MCF 10A (cell line): ENCODE results near the gene PGR. TPM values are rescaled to one million over a fixed set of nuclear protein-coding genes. Genes with fewer than 3 reads are reported as not detected.

Experiments
- BruUV-seq: library from RNA; stranded (reverse); fragments of 400-500 nt; replicated peaks from 2 replicates; lab custom pipeline; 2021; lab: Mats Ljungman, UMichigan
- CTCF ChIA-PET: fragments of 300-600 bp; sonication (Branson Sonifier 250); formaldehyde crosslinking; extraction: SDS; loops from one replicate; lab custom pipeline; 2021; ENCODE audit warnings: antibody characterized with exemption, inconsistent platforms; lab: Yijun Ruan, JAX
- POLR2A ChIA-PET: fragments of 300-600, 350-650 bp; sonication (Branson Sonifier 250); formaldehyde crosslinking; extraction: SDS; loops from one replicate; lab custom pipeline; 2020; ENCODE audit warnings: antibody characterized with exemption, inconsistent platforms; lab: Yijun Ruan, JAX
- DNase-seq: peaks from one replicate; pipeline ENCODE4 v3.0.0-alpha.2; 2018; ENCODE audit not compliant: unreplicated experiment
- H3K27ac Mint-ChIP-seq: one replicate; pipeline ENCODE4 v1.8.0; 2022; ENCODE audit warnings: mild to moderate bottlenecking, low read depth, mixed read lengths; ENCODE audit not compliant: unreplicated experiment
- H3K27me3 Mint-ChIP-seq: one replicate; pipeline ENCODE4 v1.8.0; 2022; ENCODE audit warnings: mixed read lengths; ENCODE audit not compliant: insufficient read depth, unreplicated experiment
- H3K36me3 Mint-ChIP-seq: one replicate; pipeline ENCODE4 v1.8.0; 2022; ENCODE audit warnings: mild to moderate bottlenecking, moderate library complexity, mixed read lengths; ENCODE audit not compliant: insufficient read depth, unreplicated experiment
- H3K4me1 Mint-ChIP-seq: one replicate; pipeline ENCODE4 v1.8.0; 2022; ENCODE audit warnings: mixed read lengths; ENCODE audit not compliant: insufficient read depth, unreplicated experiment
- H3K4me3 Mint-ChIP-seq: one replicate; pipeline ENCODE4 v1.8.0; 2022; ENCODE audit warnings: mild to moderate bottlenecking, moderate library complexity, mixed read lengths; ENCODE audit not compliant: unreplicated experiment
- H3K9me3 Mint-ChIP-seq: one replicate; pipeline ENCODE4 v1.8.0; 2022; ENCODE audit warnings: mixed read lengths; ENCODE audit not compliant: unreplicated experiment
- CTCF ChIP-seq: fragments of 200-600 bp; IDR thresholded peaks from one replicate; pipeline ENCODE4 v1.8.0; 2022; ENCODE audit warnings: antibody characterized with exemption, mild to moderate bottlenecking; ENCODE audit not compliant: unreplicated experiment
- intact Hi-C: fragments of 100-400 bp; cut with micrococcal nuclease; formaldehyde crosslinking; loops from 2 replicates; pipeline ENCODE4 v1.14.1; 2022
- total RNA-seq: library from RNA; stranded (reverse); gene quantifications from 2 replicates; pipeline ENCODE4 v1.2.3, GENCODE V29; 2022

PGR gene
- total RNA-seq, 1 experiment from 2014 or later: not detected

- ChIA-PET CTCF (no interaction called here), POLR2A (no interaction called here)
- Mint-ChIP-seq H3K36me3 (no peaks in the 10 kb centered on the region), H3K27ac (no peak overlapping the region), H3K27me3 (peaks cover 10% of the 10 kb centered on the region), H3K9me3 (no peaks in the 10 kb centered on the region), H3K4me3 (no peak overlapping the region), H3K4me1 (no peaks in the 10 kb centered on the region)
- TF ChIP-seq CTCF: no peak
- DNase-seq: no peak
- intact Hi-C loops: no loop called here
- BruUV-seq: no TSS peak
Observed at GRCh38 chr11:100999756-101000155, 129.9 kb downstream of the PGR start.

GRCh38 chr11:100994966-100995365 is 134.6 kb downstream of the PGR start:
- intact Hi-C loops: no loop called here
- no peak overlapping the region for H3K27ac Mint-ChIP-seq
- no peak overlapping the region for H3K4me3 Mint-ChIP-seq
- no peaks in the 10 kb centered on the region for H3K27me3 Mint-ChIP-seq
- CTCF ChIA-PET: interaction anchor here (0.7 to 1.2 kb wide), 3 partner anchors 14 to 441 kb away, joined by 3 to 4 read pairs (median 4); no protein-coding TSS in a partner anchor
- no TSS peak for BruUV-seq
- H3K4me1 Mint-ChIP-seq: no peaks in the 10 kb centered on the region
- DNase-seq: no peak
- H3K9me3 Mint-ChIP-seq: no peaks in the 10 kb centered on the region
- H3K36me3 Mint-ChIP-seq: no peaks in the 10 kb centered on the region
- TF ChIP-seq CTCF: no peak
- POLR2A ChIA-PET: no interaction called here

- CTCF ChIA-PET: no interaction called here
- Mint-ChIP-seq H3K27ac (no peak overlapping the region), H3K27me3 (no peaks in the 10 kb centered on the region), H3K9me3 (no peaks in the 10 kb centered on the region), H3K4me3 (no peak overlapping the region), H3K36me3 (no peaks in the 10 kb centered on the region), H3K4me1 (no peaks in the 10 kb centered on the region)
- POLR2A ChIA-PET: no interaction called here
- intact Hi-C loops: no loop called here
- no peak for TF ChIP-seq CTCF
- DNase-seq: no peak
- no TSS peak for BruUV-seq
Observed at GRCh38 chr11:100991541-100991940, 138.1 kb downstream of the PGR start.

GRCh38 chr11:100990931-100991330 is 138.7 kb downstream of the PGR start:
- Mint-ChIP-seq H3K4me1 (no peaks in the 10 kb centered on the region), H3K27me3 (no peaks in the 10 kb centered on the region), H3K36me3 (no peaks in the 10 kb centered on the region), H3K9me3 (no peaks in the 10 kb centered on the region), H3K4me3 (no peak overlapping the region), H3K27ac (no peak overlapping the region)
- BruUV-seq: no TSS peak
- intact Hi-C loops: no loop called here
- no peak for TF ChIP-seq CTCF
- ChIA-PET POLR2A (no interaction called here), CTCF (no interaction called here)
- no peak for DNase-seq
